ENCODE results near the gene IER2. TPM values are rescaled to one million over a fixed set of nuclear protein-coding genes. Genes with fewer than 3 reads are reported as not detected.

The IER2 gene
- polyA plus RNA-seq, 1 experiment = 18.2 TPM

- peak; percentile 39 for TF ChIP-seq CTCF (IDR thresholded peaks at IDR 0.05; ENCODE audit: insufficient read depth, low read depth, low read length)
- POLR2A ChIA-PET = interaction anchor here (0.6 kb wide), 3 partner anchors 9 to 346 kb away, joined by 3 to 10 read pairs (median 3); no protein-coding TSS in a partner anchor
- Histone ChIP-seq H3K27me3 (ENCODE audit: control insufficient read depth, insufficient read depth, low read length) (no peaks in the 10 kb centered on the region), H3K4me3 (ENCODE audit: low read depth, low read length) (peak overlapping the region; percentile 92), H3K36me3 (ENCODE audit: control insufficient read depth, insufficient read depth, low read length) (peaks cover 6% of the 10 kb centered on the region; the same call in 1 of the 2 replicates)
- CTCF ChIA-PET = interaction anchor here (0.9 to 1.7 kb wide), 7 partner anchors 11 to 186 kb away, joined by 3 to 7 read pairs (median 3); partner anchors contain the start of gene NACC1
- peak; percentile 78 for DNase-seq (ENCODE audit: low read depth)
Measured at GRCh38 chr19:13151605-13152355, 1.6 kb downstream of the IER2 start.

- Histone ChIP-seq H3K4me3 (ENCODE audit: low read depth, low read length) (peak overlapping the region; percentile 92), H3K36me3 (ENCODE audit: control insufficient read depth, insufficient read depth, low read length) (peaks cover 6% of the 10 kb centered on the region; the same call in 1 of the 2 replicates), H3K27me3 (ENCODE audit: control insufficient read depth, insufficient read depth, low read length) (no peaks in the 10 kb centered on the region)
- no peak for TF ChIP-seq CTCF (IDR thresholded peaks at IDR 0.05; ENCODE audit: insufficient read depth, low read depth, low read length)
- ChIA-PET POLR2A (interaction anchor here (0.6 kb wide), 5 partner anchors 9 to 346 kb away, joined by 3 to 10 read pairs (median 4); no protein-coding TSS in a partner anchor), CTCF (interaction anchor here (0.8 to 1.7 kb wide), 8 partner anchors 10 to 187 kb away, joined by 3 to 7 read pairs (median 4); partner anchors contain the start of gene NACC1)
- no peak for DNase-seq (ENCODE audit: low read depth)
Measured at GRCh38 chr19:13152356-13152973, 2.3 kb downstream of the IER2 start.

- peak overlapping the region; percentile 92 for H3K4me3 ChIP-seq (ENCODE audit: low read depth, low read length)
- no peaks in the 10 kb centered on the region for H3K27me3 ChIP-seq (ENCODE audit: control insufficient read depth, insufficient read depth, low read length)
- peak; percentile 28; the same call in 1 of the 2 replicates for TF ChIP-seq CTCF (IDR thresholded peaks at IDR 0.05; ENCODE audit: insufficient read depth, low read depth, low read length)
- peaks cover 6% of the 10 kb centered on the region; the same call in 1 of the 2 replicates for H3K36me3 ChIP-seq (ENCODE audit: control insufficient read depth, insufficient read depth, low read length)
- DNase-seq (ENCODE audit: low read depth) = peak; percentile 54
- ChIA-PET CTCF (interaction anchor here (0.8 to 1.7 kb wide), 5 partner anchors 35 to 188 kb away, joined by 3 to 7 read pairs (median 4); partner anchors contain the start of gene NACC1), POLR2A (interaction anchor here (0.6 kb wide), 1 partner anchor 95 kb away, joined by 4 read pairs; no protein-coding TSS in a partner anchor)
Measured at GRCh38 chr19:13152974-13153568, 2.9 kb downstream of the IER2 start.

DNA sequence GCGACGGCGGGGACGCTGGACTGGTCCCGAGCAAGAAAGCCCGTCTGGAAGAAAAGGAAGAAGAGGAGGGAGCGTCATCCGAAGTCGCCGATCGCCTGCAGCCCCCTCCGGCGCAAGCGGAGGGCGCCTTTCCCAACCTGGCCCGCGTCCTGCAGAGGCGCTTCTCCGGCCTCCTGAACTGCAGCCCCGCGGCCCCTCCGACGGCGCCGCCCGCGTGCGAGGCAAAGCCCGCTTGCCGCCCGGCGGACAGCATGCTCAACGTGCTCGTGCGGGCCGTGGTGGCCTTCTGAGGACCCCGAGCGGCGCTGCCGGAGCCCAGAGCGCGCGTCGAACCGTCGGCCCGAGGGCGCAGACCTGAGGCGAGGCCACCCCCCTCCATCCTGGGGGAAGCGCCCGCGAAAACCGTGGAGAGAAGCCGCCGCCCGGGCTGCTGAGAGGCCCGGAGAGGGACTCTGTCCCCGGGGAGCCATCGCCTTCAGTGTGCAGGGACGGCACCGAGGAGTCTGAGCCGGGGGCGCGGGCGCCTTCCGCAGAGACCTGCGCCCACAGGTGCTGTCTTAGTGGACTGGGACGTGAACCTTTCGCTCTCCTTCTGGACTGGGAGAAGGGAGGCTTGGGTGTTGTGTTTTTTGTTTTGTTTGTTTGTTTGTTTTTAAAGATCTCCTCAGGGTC is 3.5 kb downstream of the IER2 start:
- peak overlapping the region; percentile 92 for H3K4me3 ChIP-seq (ENCODE audit: low read depth, low read length)
- peaks cover 6% of the 10 kb centered on the region; the same call in 1 of the 2 replicates for H3K36me3 ChIP-seq (ENCODE audit: control insufficient read depth, insufficient read depth, low read length)
- CTCF ChIA-PET = interaction anchor here (1.0 to 2.5 kb wide), 3 partner anchors 40 to 109 kb away, joined by 3 to 9 read pairs (median 5); no protein-coding TSS in a partner anchor
- TF ChIP-seq CTCF (IDR thresholded peaks at IDR 0.05; ENCODE audit: insufficient read depth, low read depth, low read length) = 0 out of 2 replicates have a peak, but pooled peaks have one; percentile 6
- no peak for DNase-seq (ENCODE audit: low read depth)
- POLR2A ChIA-PET = interaction anchor here (1.0 kb wide), 1 partner anchor 10 kb away, joined by 3 read pairs; no protein-coding TSS in a partner anchor
- H3K27me3 ChIP-seq (ENCODE audit: control insufficient read depth, insufficient read depth, low read length) = no peaks in the 10 kb centered on the region

All from BJ (cell line).